ENCODE data around the gene ZC3H10. TPM values are rescaled to one million over a fixed set of nuclear protein-coding genes. Genes with fewer than 3 reads are reported as not detected.

ZC3H10 gene
- total RNA-seq, 1 experiment from 2014 or later: 3.5 TPM

DNA sequence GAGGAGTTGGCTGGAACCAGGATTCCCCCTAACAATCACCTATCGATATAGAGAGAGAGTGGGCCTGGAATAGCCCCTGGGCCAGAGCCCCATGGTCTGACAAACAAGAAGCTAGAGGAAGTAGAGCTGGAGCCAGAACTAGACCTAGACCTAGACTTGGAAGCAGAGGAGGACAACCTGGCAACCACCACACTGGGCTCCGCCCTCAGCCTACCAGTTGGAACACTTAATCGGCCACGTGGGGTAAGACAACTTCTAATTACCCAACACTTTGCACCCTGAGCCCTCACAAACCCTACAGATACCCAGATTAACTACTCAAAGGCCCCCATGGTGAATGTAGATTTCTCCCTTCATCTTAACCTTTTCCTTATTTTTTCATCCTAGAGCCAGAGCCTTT is 18.3 kb upstream of the ZC3H10 start:
- TF ChIP-seq, protein P1, sequence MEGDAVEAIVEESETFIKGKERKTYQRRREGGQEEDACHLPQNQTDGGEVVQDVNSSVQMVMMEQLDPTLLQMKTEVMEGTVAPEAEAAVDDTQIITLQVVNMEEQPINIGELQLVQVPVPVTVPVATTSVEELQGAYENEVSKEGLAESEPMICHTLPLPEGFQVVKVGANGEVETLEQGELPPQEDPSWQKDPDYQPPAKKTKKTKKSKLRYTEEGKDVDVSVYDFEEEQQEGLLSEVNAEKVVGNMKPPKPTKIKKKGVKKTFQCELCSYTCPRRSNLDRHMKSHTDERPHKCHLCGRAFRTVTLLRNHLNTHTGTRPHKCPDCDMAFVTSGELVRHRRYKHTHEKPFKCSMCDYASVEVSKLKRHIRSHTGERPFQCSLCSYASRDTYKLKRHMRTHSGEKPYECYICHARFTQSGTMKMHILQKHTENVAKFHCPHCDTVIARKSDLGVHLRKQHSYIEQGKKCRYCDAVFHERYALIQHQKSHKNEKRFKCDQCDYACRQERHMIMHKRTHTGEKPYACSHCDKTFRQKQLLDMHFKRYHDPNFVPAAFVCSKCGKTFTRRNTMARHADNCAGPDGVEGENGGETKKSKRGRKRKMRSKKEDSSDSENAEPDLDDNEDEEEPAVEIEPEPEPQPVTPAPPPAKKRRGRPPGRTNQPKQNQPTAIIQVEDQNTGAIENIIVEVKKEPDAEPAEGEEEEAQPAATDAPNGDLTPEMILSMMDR (IDR thresholded peaks at IDR 0.05; ENCODE audit: insufficient read depth in 1 of 2, low read depth in 1 of 2, low read length in 1 of 2, severe bottlenecking in 1 of 2, unreplicated experiment in 1 of 2): no peak
- Histone ChIP-seq H3K4me1 (peaks cover 15% of the 10 kb centered on the region), H3K27me3 (replicated peaks; ENCODE audit: control insufficient read depth, insufficient read depth, low read length) (no peaks in the 10 kb centered on the region), H3K9me3 (no peaks in the 10 kb centered on the region), H3K4me3 (ENCODE audit: low read depth, low read length) (no peak overlapping the region), H3K36me3 (ENCODE audit: control insufficient read depth, insufficient read depth, low read length) (peaks cover 5% of the 10 kb centered on the region)
- POLR2A ChIA-PET: interaction anchor here (0.6 kb wide), 1 partner anchor 362 kb away, joined by 6 read pairs; no protein-coding TSS in a partner anchor
- Mint-ChIP-seq H3K9me3 (ENCODE audit: unreplicated experiment) (no peaks in the 10 kb centered on the region), H3K4me1 (ENCODE audit: low read depth, unreplicated experiment) (peaks cover 9% of the 10 kb centered on the region), H3K4me3 (ENCODE audit: unreplicated experiment) (no peak overlapping the region), H3K36me3 (ENCODE audit: insufficient read depth, unreplicated experiment) (peaks cover 86% of the 10 kb centered on the region), H3K27me3 (ENCODE audit: insufficient read depth, unreplicated experiment) (no peaks in the 10 kb centered on the region), H3K27ac (ENCODE audit: unreplicated experiment) (peak overlapping the region; percentile 34)
- DNase-seq: no peak
- no TSS peak for BruUV-seq (replicated peaks)
- CTCF ChIA-PET: no interaction called here
- intact Hi-C loops (cut with micrococcal nuclease; ENCODE audit: unreplicated experiment): no loop called here

DNA sequence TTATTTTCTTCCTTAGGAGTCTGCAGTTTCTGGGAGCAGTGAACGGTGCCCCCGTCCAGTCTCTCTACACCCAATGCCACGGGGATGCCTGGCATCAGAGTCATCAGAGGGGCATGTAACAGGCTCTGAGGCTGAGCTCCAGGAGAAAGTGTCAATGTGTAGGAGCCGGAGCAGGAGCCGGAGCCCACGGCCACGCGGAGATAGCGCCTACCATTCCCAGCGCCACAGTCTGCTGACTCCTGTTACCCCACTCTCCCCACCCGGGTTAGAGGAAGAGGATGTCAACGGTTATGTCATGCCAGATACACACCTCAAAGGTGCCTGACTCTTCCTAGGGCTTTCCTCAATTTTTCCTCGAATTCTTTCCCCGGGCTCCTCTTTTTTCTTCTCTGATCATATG is 17.0 kb upstream of the ZC3H10 start:
- POLR2A ChIA-PET: no interaction called here
- Mint-ChIP-seq H3K9me3 (ENCODE audit: unreplicated experiment) (no peaks in the 10 kb centered on the region), H3K36me3 (ENCODE audit: insufficient read depth, unreplicated experiment) (peaks cover 85% of the 10 kb centered on the region), H3K4me1 (ENCODE audit: low read depth, unreplicated experiment) (peaks cover 9% of the 10 kb centered on the region), H3K27ac (ENCODE audit: unreplicated experiment) (no peak overlapping the region), H3K4me3 (ENCODE audit: unreplicated experiment) (no peak overlapping the region), H3K27me3 (ENCODE audit: insufficient read depth, unreplicated experiment) (no peaks in the 10 kb centered on the region)
- intact Hi-C loops (cut with micrococcal nuclease; ENCODE audit: unreplicated experiment): no loop called here
- BruUV-seq (replicated peaks): no TSS peak
- TF ChIP-seq, protein P1 (IDR thresholded peaks at IDR 0.05; ENCODE audit: insufficient read depth in 1 of 2, low read depth in 1 of 2, low read length in 1 of 2, severe bottlenecking in 1 of 2, unreplicated experiment in 1 of 2): no peak
- no peaks in the 10 kb centered on the region for H3K27me3 ChIP-seq (replicated peaks; ENCODE audit: control insufficient read depth, insufficient read depth, low read length)
- H3K4me3 ChIP-seq (ENCODE audit: low read depth, low read length): no peak overlapping the region
- DNase-seq: no peak
- CTCF ChIA-PET: interaction anchor here (0.7 kb wide), 1 partner anchor 572 kb away, joined by 8 read pairs; no protein-coding TSS in a partner anchor
- H3K36me3 ChIP-seq (ENCODE audit: control insufficient read depth, insufficient read depth, low read length): peaks cover 5% of the 10 kb centered on the region
- peaks cover 19% of the 10 kb centered on the region for H3K4me1 ChIP-seq
- no peaks in the 10 kb centered on the region for H3K9me3 ChIP-seq

DNA sequence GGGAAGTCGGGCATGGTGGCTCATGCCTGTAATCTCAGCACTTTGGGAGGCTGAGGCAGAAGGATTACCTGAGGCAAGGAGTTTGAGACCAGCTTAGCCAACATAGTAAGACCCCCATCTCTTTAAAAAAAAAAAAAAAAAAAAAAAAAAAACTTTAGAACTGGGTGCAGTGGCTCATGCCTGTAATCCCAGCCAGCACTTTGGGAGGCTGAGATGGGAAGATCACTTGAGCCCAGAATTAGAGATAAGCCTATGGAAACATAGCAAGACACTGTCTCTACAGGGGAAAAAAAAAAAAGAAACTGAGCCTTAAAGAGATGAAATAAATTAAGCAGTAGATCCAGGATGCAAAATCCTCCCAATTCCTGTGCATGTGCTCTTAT is 15.4 kb upstream of the ZC3H10 start:
- Histone ChIP-seq H3K27me3 (replicated peaks; ENCODE audit: control insufficient read depth, insufficient read depth, low read length) (no peaks in the 10 kb centered on the region), H3K9me3 (no peaks in the 10 kb centered on the region), H3K4me1 (peaks cover 23% of the 10 kb centered on the region), H3K36me3 (ENCODE audit: control insufficient read depth, insufficient read depth, low read length) (peaks cover 3% of the 10 kb centered on the region), H3K4me3 (ENCODE audit: low read depth, low read length) (no peak overlapping the region)
- BruUV-seq (replicated peaks): no TSS peak
- Mint-ChIP-seq H3K9me3 (ENCODE audit: unreplicated experiment) (no peaks in the 10 kb centered on the region), H3K4me3 (ENCODE audit: unreplicated experiment) (peak overlapping the region; percentile 98), H3K27ac (ENCODE audit: unreplicated experiment) (no peak overlapping the region), H3K4me1 (ENCODE audit: low read depth, unreplicated experiment) (peaks cover 9% of the 10 kb centered on the region), H3K36me3 (ENCODE audit: insufficient read depth, unreplicated experiment) (peaks cover 85% of the 10 kb centered on the region), H3K27me3 (ENCODE audit: insufficient read depth, unreplicated experiment) (no peaks in the 10 kb centered on the region)
- no peak for DNase-seq
- POLR2A ChIA-PET: interaction anchor here (2.4 kb wide), 1 partner anchor 22 kb away, joined by 48 read pairs; the partner anchor contains the start of gene ERBB3
- intact Hi-C loops (cut with micrococcal nuclease; ENCODE audit: unreplicated experiment): no loop called here
- CTCF ChIA-PET: no interaction called here
- TF ChIP-seq, protein P1 (IDR thresholded peaks at IDR 0.05; ENCODE audit: insufficient read depth in 1 of 2, low read depth in 1 of 2, low read length in 1 of 2, severe bottlenecking in 1 of 2, unreplicated experiment in 1 of 2): no peak
